ENCODE data around the gene MKI67.

DNA sequence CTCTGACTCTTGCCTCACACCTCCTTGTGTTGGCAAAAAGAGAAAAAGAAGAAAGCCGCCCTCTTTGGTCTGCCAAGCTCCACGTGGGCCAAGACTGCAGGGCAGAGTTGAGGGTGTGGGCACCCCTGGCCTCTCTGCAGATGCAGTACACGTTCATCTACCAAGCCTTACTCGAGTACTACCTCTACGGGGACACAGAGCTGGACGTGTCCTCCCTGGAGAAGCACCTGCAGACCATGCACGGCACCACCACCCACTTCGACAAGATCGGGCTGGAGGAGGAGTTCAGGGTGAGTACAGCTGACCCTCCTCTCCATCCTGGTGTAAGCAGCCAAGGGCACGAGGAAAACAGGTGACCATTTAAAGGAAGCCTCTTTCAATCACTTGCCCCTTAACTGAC is 56.1 kb downstream of the MKI67 start:
- TF ChIP-seq, protein P1, sequence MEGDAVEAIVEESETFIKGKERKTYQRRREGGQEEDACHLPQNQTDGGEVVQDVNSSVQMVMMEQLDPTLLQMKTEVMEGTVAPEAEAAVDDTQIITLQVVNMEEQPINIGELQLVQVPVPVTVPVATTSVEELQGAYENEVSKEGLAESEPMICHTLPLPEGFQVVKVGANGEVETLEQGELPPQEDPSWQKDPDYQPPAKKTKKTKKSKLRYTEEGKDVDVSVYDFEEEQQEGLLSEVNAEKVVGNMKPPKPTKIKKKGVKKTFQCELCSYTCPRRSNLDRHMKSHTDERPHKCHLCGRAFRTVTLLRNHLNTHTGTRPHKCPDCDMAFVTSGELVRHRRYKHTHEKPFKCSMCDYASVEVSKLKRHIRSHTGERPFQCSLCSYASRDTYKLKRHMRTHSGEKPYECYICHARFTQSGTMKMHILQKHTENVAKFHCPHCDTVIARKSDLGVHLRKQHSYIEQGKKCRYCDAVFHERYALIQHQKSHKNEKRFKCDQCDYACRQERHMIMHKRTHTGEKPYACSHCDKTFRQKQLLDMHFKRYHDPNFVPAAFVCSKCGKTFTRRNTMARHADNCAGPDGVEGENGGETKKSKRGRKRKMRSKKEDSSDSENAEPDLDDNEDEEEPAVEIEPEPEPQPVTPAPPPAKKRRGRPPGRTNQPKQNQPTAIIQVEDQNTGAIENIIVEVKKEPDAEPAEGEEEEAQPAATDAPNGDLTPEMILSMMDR (IDR thresholded peaks at IDR 0.05) = no peak
- no peak for TF ChIP-seq POLR2A (IDR thresholded peaks at IDR 0.05)
- no peak for TF ChIP-seq EP300 (IDR thresholded peaks at IDR 0.05)

Measured in stomach (tissue), 4 donors.